MM.1S (cell line): ENCODE data around the gene SUGT1.

ENCODE experiments used
- CTCF ChIP-seq: fragments of 300-600 bp; sonication (generic); IDR thresholded peaks from 2 replicates; pipeline ENCODE4 v1.5.1; 2016; ENCODE audit warnings: antibody characterized with exemption, low read length, mixed read lengths
- EZH2 ChIP-seq: fragments of 300-600 bp; sonication (generic); optimal IDR thresholded peaks from 2 replicates; pipeline ENCODE3; 2017; ENCODE audit warnings: low read depth, mild to moderate bottlenecking, antibody characterized with exemption, low read length, mixed read lengths
- EZH2phosphoT487 ChIP-seq: fragments of 300-600 bp; sonication (generic); IDR thresholded peaks from 2 replicates; pipeline ENCODE4 v1.6.1; 2018; ENCODE audit warnings: antibody characterized with exemption, low read length

GRCh38 chr13:52677823-52678222 is 25.2 kb downstream of the SUGT1 start:
- TF ChIP-seq CTCF, result no peak
- no peak for TF ChIP-seq EZH2
- TF ChIP-seq EZH2phosphoT487, result no peak
